Fibroblast of mammary gland (primary cell): ENCODE data around the gene HADHA.
"Not testable (repeated sequence)": the region's sequence is repeated elsewhere in the genome, so short reads cannot be mapped to it uniquely, and the experiment has no call there.

Experiments used
- DNase-seq: peaks from one replicate; pipeline ENCODE4 v3.0.0-alpha.2; 2010; ENCODE audit warnings: low read depth
- H3K4me3 ChIP-seq: 2 replicates; pipeline ENCODE4 v1.5.1; 2011; ENCODE audit warnings: low read depth, mild to moderate bottlenecking, low read length, moderate library complexity; ENCODE audit not compliant: control insufficient read depth
- TF ChIP-seq, protein P1 (sequence below): conservative IDR thresholded peaks from 2 replicates; pipeline ENCODE4 v1.5.1; 2011; ENCODE audit warnings: low read depth, low read length, inconsistent platforms; ENCODE audit not compliant: control insufficient read depth, insufficient read depth

The HADHA gene

DNA sequence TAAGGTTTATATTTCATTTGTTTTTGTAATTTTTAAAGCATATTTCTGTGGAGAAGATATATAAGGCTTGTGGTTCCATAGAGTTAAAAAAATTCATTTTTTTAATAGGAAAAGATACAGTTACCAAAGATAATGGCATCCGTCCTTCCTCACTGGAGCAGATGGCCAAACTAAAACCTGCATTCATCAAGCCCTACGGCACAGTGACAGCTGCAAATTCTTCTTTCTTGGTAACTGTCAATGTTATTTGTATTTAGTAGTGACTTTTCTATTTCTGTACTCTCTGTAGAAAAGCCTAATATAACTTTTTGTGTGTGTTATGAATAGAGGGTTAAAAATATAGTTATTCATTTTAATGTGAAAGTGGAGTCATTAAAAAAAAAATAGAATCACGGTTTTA, 35.5 kb upstream of the HADHA start:
- no peak for DNase-seq
- H3K4me3 ChIP-seq = no peak overlapping the region
- TF ChIP-seq, protein P1, sequence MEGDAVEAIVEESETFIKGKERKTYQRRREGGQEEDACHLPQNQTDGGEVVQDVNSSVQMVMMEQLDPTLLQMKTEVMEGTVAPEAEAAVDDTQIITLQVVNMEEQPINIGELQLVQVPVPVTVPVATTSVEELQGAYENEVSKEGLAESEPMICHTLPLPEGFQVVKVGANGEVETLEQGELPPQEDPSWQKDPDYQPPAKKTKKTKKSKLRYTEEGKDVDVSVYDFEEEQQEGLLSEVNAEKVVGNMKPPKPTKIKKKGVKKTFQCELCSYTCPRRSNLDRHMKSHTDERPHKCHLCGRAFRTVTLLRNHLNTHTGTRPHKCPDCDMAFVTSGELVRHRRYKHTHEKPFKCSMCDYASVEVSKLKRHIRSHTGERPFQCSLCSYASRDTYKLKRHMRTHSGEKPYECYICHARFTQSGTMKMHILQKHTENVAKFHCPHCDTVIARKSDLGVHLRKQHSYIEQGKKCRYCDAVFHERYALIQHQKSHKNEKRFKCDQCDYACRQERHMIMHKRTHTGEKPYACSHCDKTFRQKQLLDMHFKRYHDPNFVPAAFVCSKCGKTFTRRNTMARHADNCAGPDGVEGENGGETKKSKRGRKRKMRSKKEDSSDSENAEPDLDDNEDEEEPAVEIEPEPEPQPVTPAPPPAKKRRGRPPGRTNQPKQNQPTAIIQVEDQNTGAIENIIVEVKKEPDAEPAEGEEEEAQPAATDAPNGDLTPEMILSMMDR = no peak

DNA sequence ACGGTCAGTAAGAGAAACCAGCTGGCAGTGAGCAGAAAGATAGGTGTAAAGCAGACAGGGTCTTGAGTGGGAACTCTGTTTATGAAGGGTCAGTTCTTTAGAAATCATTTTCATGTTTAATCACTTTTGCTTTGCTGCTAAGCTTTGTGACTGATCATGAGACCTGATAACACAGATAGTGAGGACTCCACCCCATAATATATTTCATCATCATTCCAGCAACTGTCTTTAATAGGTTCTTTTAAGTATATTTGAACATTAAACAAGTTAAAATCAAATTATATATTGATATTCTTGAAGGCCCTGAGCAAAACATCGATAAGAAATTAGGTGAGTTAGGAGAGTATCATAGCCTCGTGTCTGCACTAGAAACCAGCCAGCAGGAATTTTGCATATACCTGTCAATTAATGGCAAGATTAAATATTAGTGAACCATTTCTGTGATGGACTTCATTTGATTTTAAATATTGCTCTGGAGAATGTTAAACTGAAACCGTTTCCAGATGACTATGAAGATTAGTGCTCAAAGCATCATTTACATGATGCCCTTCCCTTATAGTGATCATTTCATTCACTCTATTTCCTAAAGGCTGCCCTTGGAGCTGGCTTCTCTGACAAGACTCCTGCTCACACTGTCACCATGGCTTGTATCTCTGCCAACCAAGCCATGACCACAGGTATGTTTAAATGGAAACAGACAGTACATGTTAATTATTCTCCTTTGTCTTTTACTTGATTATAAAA, 32.2 kb upstream of the HADHA start:
- TF ChIP-seq, protein P1 = no peak
- H3K4me3 ChIP-seq = no peak overlapping the region
- DNase-seq = no peak

DNA sequence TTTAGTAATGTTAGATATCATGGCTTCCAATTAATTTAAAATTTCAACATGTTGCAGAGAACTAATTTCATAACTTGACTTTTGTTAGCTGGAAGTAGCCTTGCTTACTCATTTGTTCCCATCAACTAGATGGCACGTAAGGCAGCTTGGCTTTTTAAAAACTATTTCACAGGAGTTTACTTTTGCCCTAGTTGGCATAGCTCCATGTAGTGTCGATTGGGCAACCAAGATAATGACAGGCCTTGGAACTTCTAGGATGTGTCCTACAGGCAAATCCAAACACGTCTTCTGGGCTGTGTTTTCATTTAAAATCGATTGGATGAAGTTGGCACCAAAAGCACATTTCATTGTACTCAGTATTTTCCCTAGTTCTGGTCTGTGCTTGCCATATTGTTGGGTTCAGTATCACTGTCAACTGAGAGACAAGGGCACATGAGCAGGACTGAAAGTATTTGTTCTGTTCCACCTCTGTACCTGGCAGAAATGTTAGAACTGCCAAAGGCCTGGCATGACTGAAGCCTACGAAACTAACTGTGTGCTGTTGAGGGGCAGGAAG, 29.7 kb upstream of the HADHA start:
- TF ChIP-seq, protein P1 = no peak
- H3K4me3 ChIP-seq = no peak overlapping the region
- peak; percentile 97 for DNase-seq

DNA sequence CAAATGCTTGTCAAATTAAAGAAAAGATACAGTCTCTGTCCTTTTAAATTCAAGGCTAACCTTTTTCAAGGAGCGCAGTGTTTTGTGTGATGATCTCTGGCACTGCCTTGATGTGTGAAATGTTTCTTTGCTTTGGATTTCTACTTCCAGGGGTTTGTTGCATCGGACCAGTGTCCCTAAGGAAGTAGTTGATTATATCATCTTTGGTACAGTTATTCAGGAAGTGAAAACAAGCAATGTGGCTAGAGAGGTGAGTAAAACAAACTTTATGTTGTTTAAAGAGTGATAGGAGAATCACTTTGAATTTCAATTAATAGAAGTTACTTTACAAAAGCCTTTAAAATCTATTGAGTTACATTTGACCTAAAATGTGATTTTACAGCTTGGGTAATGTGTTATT, 29.1 kb upstream of the HADHA start:
- TF ChIP-seq, protein P1 = no peak
- no peak overlapping the region for H3K4me3 ChIP-seq
- DNase-seq = peak; percentile 4

DNA sequence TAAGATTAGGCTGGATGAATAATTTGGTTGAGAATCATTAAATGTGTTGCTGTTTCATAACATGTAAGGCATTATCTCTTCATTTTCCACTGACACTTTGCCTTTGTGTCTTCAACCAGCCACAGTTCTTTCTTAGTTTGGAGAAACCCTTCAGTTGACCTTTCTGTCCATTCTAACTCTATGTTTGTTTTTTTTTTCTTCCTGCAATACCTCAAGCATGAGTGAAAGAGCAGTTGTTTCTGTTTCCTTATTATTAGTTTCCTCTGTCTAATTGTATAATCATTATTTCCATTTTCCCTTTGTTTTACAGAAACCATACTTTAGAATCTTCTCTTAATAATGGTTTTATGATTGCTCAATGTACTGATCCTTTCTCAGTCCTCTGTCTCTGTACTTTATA, 25.9 kb upstream of the HADHA start:
- H3K4me3 ChIP-seq = no peak overlapping the region
- TF ChIP-seq, protein P1 = no peak
- DNase-seq = no peak

DNA sequence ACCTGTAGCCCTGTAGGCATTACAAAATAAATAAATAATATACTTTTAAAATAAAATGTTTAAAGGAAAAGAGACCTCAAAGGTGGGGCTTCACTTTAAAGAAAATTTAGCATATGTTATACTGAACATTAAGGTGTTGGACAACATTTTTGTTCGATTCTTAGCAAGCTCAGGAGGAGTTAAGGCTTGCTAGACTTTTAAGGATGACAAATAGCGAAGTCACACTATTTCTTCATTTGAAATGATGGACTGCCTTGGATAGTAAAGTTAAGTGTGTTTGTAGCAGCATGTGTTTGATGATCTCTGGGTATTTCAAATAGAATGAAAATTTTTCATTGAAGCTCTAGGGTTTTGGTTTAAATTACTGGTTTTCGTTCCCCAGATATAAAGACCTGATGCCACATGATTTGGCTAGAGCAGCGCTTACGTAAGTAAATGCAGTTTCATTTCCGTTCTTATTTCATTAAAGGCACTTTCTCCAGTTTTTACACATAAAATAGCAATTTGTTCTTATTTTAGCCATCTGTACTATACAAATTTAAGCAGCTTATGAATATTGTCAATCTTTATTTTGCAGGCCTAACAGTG, 25.2 kb upstream of the HADHA start:
- H3K4me3 ChIP-seq = no peak overlapping the region
- TF ChIP-seq, protein P1 = no peak
- peak; percentile 66 for DNase-seq

DNA sequence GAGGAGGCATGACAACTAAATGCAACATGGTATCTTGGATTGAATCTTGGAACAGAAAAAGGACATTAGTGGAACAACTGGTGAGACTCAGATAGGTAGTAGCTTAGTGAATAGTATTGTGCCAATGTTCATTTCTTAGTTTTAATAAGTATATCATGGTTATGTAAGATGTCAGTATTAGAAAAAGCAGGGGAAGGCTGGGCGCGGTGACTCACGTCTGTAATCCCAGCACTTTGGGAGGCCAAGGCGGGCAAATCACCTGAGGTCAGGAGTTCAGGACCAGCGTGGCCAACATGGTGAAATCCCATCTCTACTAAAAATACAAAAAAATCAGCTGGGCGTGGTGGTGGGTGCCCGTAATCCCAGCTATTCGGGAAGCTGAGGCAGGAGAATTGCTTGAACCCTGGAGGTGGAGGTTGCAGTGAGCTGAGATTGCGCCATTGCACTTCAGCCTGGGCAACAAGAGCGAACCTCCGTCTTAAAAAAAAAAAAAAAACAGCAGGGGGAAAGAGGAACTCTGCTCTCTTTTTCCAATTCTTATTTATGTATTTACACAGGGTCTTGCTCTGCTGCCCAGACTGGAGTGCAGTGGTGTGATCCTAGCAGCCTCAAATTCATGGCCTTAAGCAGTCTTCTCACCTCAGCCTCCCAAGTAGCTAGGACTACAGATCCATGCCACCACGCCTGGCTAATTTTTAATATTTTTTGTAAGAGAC, 24.4 kb upstream of the HADHA start:
- not testable (repeated sequence) for DNase-seq, H3K4me3 ChIP-seq
